Lower leg skin (tissue), 3 donors: ENCODE measurements around the gene IGSF8.

ENCODE experiments used
- CTCF ChIP-seq, 3 donors: fragments of 450-650 bp; IDR thresholded peaks; one replicate each; pipeline ENCODE4 v1.5.1; 2016; ENCODE audit warnings: antibody characterized with exemption in 3 of 3, mild to moderate bottlenecking in 3 of 3, moderate library complexity in 2 of 3
- POLR2A ChIP-seq, 2 donors: fragments of 450-650 bp; IDR thresholded peaks; one replicate each; pipeline ENCODE4 v1.6.1; 2016 to 2017; ENCODE audit warnings: antibody characterized with exemption in 2 of 2, mild to moderate bottlenecking in 1 of 2, moderate library complexity in 1 of 2

DNA sequence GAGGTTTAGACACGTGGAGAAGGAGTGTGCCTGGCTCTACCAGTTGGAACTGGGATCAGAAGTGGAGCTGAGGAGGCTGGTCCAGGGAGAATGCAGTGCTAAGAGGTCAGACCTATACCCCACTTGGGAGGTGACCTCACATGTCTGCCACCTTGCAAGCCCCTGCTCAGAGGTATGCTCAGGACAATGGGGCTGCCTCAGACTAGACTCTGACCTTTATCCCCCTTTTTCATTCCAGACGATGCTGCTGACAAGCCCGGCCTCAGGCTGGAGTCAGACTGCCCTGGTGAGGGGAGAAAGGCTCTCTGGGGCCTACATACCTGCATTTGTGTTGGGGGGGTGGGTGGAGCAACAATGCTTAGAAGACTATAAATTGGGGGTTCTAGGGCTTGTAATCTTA, 33.7 kb downstream of the IGSF8 start:
- no peak for TF ChIP-seq CTCF (IDR thresholded peaks at IDR 0.05)
- no peak for TF ChIP-seq POLR2A (IDR thresholded peaks at IDR 0.05)
